ENCODE measurements around the gene CTDP1.

DNA sequence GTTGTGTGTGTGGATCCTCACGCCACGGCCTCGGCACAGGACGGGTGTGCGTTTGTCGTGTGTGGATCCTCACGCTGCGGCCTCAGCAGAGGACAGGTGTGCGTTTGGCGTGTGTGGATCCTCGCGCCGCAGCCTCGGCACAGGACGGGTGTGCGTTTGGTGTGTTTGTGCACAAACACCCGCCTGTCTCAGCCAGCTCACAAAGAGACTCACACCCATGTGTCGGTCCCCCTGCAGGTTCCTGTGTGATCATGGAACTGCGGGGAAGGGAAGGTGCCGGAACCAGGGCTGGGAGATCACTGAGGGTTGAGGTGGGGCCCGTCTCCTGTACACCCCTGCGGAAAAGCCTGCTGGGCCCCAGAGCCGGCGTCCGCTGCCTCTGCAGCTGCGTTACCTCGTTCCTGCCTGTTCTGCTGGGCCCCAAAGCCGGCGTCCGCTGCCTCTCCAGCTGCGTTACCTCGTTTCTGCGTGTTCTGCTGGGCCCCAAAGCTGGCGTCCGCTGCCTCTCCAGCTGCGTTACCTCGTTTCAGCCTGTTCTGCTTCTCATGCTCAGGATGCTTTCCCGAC is 53.6 kb downstream of the CTDP1 start:
- TF ChIP-seq, protein P1, sequence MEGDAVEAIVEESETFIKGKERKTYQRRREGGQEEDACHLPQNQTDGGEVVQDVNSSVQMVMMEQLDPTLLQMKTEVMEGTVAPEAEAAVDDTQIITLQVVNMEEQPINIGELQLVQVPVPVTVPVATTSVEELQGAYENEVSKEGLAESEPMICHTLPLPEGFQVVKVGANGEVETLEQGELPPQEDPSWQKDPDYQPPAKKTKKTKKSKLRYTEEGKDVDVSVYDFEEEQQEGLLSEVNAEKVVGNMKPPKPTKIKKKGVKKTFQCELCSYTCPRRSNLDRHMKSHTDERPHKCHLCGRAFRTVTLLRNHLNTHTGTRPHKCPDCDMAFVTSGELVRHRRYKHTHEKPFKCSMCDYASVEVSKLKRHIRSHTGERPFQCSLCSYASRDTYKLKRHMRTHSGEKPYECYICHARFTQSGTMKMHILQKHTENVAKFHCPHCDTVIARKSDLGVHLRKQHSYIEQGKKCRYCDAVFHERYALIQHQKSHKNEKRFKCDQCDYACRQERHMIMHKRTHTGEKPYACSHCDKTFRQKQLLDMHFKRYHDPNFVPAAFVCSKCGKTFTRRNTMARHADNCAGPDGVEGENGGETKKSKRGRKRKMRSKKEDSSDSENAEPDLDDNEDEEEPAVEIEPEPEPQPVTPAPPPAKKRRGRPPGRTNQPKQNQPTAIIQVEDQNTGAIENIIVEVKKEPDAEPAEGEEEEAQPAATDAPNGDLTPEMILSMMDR (IDR thresholded peaks at IDR 0.05; ENCODE audit: low read length), result no peak
- TF ChIP-seq EZH2 (IDR thresholded peaks at IDR 0.05; ENCODE audit: borderline replicate concordance, low read length), result no peak

All from OCI-LY1 (cell line).